NCI-H1105 treated with DMSO at 0.1 percent for 48 hours (cell line): ENCODE measurements around the gene GSAP.
"Not testable (repeated sequence)": the region's sequence is repeated elsewhere in the genome, so short reads cannot be mapped to it uniquely, and the experiment has no call there.

ENCODE experiments used
- DNase-seq: peaks from one replicate; lab custom pipeline; 2025; lab: John Stamatoyannopoulos, UW

GSAP gene

DNA sequence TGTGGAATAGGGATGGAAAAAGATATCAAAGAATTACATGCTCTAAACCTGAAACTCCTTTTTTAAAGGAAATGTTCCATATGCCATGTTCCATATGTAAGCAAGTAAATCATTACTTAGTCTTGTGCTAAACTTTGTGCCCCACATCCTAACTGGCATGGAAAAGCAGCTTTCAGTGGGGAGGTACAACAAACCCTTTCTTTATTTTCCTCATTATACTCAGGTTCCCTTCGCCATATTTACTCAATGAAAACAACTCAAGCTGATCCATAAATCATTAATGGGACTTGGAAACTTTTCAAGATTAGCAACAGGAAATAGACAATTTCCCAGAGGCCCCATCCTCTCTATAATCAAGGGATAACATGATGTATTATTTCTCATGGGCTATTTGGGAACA lies 56.0 kb downstream of the GSAP start:
- DNase-seq, result peak; percentile 22

- no peak for DNase-seq
Measured at GRCh38 chr7:77359599-77359998, 56.5 kb downstream of the GSAP start.

DNA sequence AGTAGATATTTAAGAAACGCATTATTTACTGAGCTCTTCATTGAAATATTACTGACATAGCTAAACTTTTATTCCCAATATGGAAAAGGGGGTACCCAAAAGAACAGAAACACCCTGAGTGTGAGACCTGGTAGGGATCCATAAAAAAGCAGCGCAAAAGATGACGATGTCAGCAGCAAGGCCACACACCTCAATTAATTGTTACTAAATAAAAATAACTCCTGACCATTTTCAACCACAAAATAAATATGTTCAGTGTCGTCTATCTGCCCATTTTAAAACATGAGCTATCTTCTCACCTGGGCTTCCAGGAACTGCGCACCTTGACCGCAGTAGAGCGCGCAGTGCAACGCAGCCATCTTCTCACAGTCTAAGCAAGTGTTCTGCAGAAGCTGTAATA lies 61.2 kb downstream of the GSAP start:
- no peak for DNase-seq

GRCh38 chr7:77354484-77354883 lies 61.7 kb downstream of the GSAP start:
- DNase-seq, result no peak

DNA sequence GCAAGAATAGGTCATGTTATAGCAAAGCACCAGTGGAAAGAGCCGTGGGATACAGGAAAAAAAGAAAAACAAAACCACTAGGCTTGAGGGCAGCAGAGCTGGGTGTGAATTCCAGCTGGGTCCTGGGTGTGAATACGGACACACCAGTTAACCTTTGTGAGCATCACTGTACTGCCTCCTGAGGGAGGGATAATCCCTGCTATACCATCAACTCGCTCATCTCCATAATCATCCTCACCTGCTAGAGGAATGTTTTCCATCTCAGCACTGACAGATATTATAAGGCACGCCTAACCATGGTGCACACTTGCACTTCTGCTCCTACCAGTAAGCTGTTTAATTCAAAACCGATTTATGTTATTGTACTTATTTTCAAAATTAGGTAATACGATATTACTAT lies 62.2 kb downstream of the GSAP start:
- DNase-seq, result no peak

DNA sequence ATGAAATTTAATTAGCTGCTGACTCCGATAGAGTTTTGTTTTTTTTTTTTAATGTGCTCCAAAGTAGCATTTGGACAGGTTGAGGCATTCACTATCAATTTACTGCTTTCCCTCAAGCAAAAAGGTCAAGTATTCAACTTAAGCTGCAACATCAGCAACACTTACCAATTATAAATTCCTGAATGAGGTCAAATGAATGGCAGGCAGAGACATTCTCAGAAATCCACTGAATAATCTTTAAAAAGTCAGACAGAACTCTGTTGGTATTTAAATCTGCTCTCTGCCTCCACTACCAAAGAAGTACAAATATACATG lies 62.8 kb downstream of the GSAP start:
- DNase-seq, result no peak

DNA sequence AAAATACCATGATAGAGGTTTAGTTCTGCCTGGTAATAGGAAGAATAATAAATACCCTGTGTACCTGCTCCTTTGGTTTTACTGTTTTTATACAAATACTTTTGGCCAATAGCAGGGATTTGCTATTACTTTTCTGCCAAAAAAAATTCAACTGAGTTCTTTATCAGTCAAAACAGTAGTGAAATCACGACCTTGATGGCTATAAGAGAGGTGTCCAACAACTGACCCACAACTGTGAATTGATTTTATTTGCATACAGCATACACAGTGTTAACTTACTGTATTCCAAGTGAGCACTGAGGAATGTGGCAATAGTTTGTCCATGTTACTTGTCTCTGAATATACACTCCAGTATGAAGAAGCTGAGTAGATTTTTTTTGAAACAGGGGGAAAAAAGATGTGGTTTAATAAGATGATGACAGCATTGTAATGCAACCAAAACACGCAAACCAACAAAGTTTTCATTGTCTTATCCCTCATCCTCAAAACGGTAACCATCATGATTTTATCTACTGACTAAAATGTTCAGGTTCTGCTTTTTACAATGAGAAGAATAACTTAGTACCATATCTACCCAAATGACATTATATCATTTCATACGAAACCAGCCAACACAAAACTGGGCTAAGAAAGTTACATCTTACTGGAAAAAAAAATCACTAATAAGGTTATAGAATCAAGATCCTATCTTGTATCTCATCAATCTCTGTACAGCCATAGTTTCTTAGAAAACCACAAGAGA lies 63.3 kb downstream of the GSAP start:
- DNase-seq, result no peak

- no peak for DNase-seq
Measured at GRCh38 chr7:77351539-77352004, 64.6 kb downstream of the GSAP start.

GRCh38 chr7:77349141-77349540 lies 67.0 kb downstream of the GSAP start:
- DNase-seq, result no peak

GRCh38 chr7:77348371-77348813 lies 67.8 kb downstream of the GSAP start:
- no peak for DNase-seq

- DNase-seq, result no peak
Measured at GRCh38 chr7:77346441-77346840, 69.7 kb downstream of the GSAP start.

GRCh38 chr7:77345426-77345825 lies 70.7 kb downstream of the GSAP start:
- DNase-seq, result not testable (repeated sequence)

DNA sequence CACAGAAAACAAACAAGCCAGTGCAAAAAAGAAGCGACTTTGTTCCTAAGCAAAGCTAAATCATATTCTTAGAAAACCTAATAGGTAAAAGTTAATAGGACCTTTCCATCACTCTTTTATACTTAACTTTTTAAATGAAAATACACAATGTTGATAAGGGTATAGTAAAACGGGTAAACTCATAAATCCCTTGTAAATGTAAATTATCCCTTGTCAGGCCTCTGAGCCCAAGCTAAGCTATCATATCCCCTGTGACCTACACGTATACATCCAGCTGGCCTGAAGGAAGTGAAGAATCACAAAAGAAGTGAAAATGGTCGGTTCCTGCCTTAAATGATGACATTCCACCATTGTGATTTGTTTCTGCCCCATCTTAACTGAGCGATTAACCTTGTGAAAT lies 76.4 kb downstream of the GSAP start:
- DNase-seq, result no peak

DNA sequence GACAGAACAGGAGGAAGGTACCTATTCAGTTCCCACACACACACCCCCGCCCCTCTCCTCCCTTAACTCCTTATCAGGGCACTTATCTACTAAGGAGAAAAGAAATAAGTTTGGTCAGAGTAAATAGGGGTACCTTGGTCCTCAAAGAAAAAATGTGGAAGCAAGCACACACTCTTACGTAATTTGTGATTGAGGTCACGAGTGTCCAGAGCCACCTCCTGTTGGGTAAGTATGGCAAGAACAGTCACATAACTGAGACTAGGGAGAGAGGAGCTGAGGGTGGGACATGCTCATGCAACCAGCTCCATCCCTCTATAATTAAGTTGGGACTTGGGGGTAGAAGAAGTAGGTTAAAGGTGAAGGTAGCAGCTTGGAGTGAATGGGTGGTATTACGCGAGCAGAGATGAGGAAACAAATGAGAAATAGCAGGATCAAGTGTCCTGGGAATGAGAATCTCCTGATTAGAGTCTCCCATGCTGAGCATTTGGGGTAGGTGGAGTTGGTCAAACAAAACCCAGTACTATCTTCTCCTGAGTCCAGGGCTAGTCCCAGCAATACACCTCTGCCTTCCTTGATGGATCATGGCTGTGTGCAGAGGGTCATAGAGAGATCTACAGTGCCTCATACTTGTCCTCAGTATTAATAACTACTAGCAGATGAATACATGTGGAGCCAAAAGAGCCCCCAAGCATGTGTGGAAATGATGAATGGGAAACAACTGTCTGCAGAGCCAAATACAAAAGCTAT lies 77.1 kb downstream of the GSAP start:
- DNase-seq, result no peak

- no peak for DNase-seq
Measured at GRCh38 chr7:77338260-77338659, 77.9 kb downstream of the GSAP start.

GRCh38 chr7:77337456-77337990 lies 78.6 kb downstream of the GSAP start:
- DNase-seq, result no peak

- DNase-seq, result peak; percentile 33
Measured at GRCh38 chr7:77335581-77335980, 80.6 kb downstream of the GSAP start.

- DNase-seq, result not testable (repeated sequence)
Measured at GRCh38 chr7:77334039-77334438, 82.1 kb downstream of the GSAP start.

DNA sequence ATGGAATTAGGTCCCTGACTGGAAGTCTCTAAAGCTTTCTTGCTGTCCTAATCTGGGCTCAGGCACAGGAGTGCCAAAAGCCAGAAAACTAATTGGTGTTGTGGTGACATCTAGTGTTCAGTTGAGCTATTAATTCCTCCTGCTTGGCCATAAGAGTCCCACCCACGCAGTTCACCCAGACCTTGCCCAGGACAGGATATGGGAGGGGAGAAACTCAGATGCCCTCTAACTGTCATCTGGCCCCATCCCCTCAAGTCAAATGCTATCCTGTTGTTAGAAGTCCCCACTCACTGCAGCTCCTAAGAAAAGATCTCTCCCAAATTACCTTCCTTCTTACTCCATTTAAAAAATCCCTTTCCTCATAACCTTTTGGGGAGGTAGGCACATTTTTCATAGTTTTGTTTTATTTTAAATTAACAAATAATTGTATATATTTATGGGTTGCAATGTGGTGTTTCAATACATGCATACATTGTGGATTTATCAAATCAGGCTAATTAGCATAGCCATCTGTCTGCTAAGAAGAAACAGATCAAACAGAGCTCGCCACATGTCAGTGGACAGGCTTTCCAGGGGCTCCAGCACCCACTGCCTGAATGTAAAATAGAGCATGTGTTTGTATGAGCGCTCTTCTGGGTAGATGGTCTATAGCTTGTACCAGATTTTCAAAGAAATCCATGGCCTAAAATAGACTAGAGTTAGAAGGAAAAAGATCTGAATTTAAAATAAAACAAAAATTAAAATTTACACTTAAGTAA lies 84.0 kb downstream of the GSAP start:
- DNase-seq, result peak; percentile 82

- DNase-seq, result no peak
Measured at GRCh38 chr7:77330169-77330882, 85.8 kb downstream of the GSAP start.

GRCh38 chr7:77329466-77330168 lies 86.5 kb downstream of the GSAP start:
- DNase-seq, result no peak
